Sigmoid colon (tissue), 7 donors: ENCODE measurements around the gene FUT8. TPM values are rescaled to one million over a fixed set of nuclear protein-coding genes. Genes with fewer than 3 reads are reported as not detected.

Source experiments
- DNase-seq: peaks from one replicate; pipeline ENCODE4 v3.0.0-alpha.2; 2019
- H3K27ac ChIP-seq, 4 donors: fragments of 200-600 bp; sonication (generic); one replicate each; pipeline ENCODE4 v1.5.1; 2016 to 2019; ENCODE audit warnings: mild to moderate bottlenecking in 1 of 4
- H3K27me3 ChIP-seq, 3 donors: fragments of 200-600 bp; sonication (generic); one replicate each; pipeline ENCODE4 v1.5.1; 2019; ENCODE audit warnings: mild to moderate bottlenecking in 1 of 3
- H3K36me3 ChIP-seq, 4 donors: fragments of 200-600 bp; sonication (generic); one replicate each; pipeline ENCODE4 v1.5.1; 2016 to 2019
- H3K4me1 ChIP-seq, 4 donors: fragments of 200-600 bp; sonication (generic); one replicate each; pipeline ENCODE4 v1.5.1; 2017 to 2019
- H3K4me3 ChIP-seq, 4 donors: fragments of 200-600 bp; sonication (generic); one replicate each; pipeline ENCODE4 v1.5.1; 2017 to 2019; ENCODE audit warnings: mild to moderate bottlenecking in 2 of 4, moderate library complexity in 1 of 4
- H3K9me3 ChIP-seq, 4 donors: fragments of 200-600 bp in 3 of 4; sonication (generic) in 3 of 4; one replicate each; pipeline versions ENCODE4 v1.5.1 to v1.6.1; 2013 to 2019
- CTCF ChIP-seq, 4 experiments: fragments of 450-650 bp in 3 of 4; fragments of 200-600 bp in 1 of 4; IDR thresholded peaks; one replicate each; pipeline ENCODE4 v1.5.1; 2016 to 2019; ENCODE audit warnings: antibody characterized with exemption in 4 of 4, mild to moderate bottlenecking in 3 of 4, moderate library complexity in 2 of 4
- EP300 ChIP-seq, 4 donors: sonication (generic); formaldehyde crosslinking; IDR thresholded peaks; one replicate each; pipeline ENCODE4 v1.6.1; 2017; ENCODE audit warnings: antibody characterized with exemption in 4 of 4
- POLR2A ChIP-seq, 2 donors: fragments of 450-650 bp; IDR thresholded peaks; one replicate each; pipeline ENCODE4 v1.6.1; 2016; ENCODE audit warnings: antibody characterized with exemption in 2 of 2, mild to moderate bottlenecking in 2 of 2, moderate library complexity in 2 of 2
- POLR2AphosphoS5 ChIP-seq, 4 donors: sonication (generic); formaldehyde crosslinking; IDR thresholded peaks; one replicate each; pipeline ENCODE4 v1.6.1; 2017; ENCODE audit warnings: antibody characterized with exemption in 4 of 4
- WGBS, 2 donors: extraction: QIAGEN DNeasy Blood & Tissue Kit; methylation state at CpG; one replicate each; pipeline ENCODE4 v1.1.7; 2013; 5-methylcytosine and 5-hydroxymethylcytosine counted together
- intact Hi-C: fragments of 100-400 bp; cut with DNase I; formaldehyde crosslinking; loops from one replicate; pipeline ENCODE4 v1.15.1; 2023
- polyA plus RNA-seq, 3 donors: library from polyadenylated mRNA; stranded (reverse); fragments of 200-250 nt; gene quantifications; one replicate each; pipeline ENCODE4 v1.2.3, GENCODE V29; 2013
- total RNA-seq, 4 donors: library from RNA; depleted of rRNA; stranded (reverse); fragments of >200 nt; gene quantifications; one replicate each; pipeline ENCODE4 v1.1.0, GENCODE V29; 2016
- donor health status: healthy with polysubstance abuse.
- donor health status: Bipolar disorder and iron deficiency.
- donor health status: healthy.

FUT8 gene
- 10 to 100 TPM; 22.0 to 53.9 (median 33.0) TPM for total RNA-seq
- polyA plus RNA-seq, result 10 to 100 TPM in 1 of 3 donors, 1 to 10 TPM in 2; 2.5 to 17.4 (median 7.2) TPM

GRCh38 chr14:65412032-65412846 is at the start of gene FUT8:
FUT8 (plus strand) TSS chr14:65412730; CDS start chr14:65561564, 148,834 bp downstream.
- DNase-seq, result peak; percentile 98
- TF ChIP-seq POLR2AphosphoS5 (IDR thresholded peaks at IDR 0.05) (peak; percentile 48 to 91 (median 84)), POLR2A (IDR thresholded peaks at IDR 0.05) (peak in 1 of 2 donors; percentile 31), CTCF (IDR thresholded peaks at IDR 0.05) (peak; percentile 38 to 56 (median 42)), EP300 (IDR thresholded peaks at IDR 0.05) (peak in 1 of 4 donors; percentile 8)
- Histone ChIP-seq H3K4me1 (peaks cover 0 to 21% (median 10%) of the 10 kb centered on the region in 4 donors), H3K9me3 (no peaks in the 10 kb centered on the region), H3K36me3 (no peaks in the 10 kb centered on the region), H3K27me3 (no peaks in the 10 kb centered on the region), H3K27ac (peak within 1 kb of the TSS; percentile 92 to 96 (median 94)), H3K4me3 (peak within 1 kb of the TSS; percentile 66 to 93 (median 84))
- WGBS, 2 donors, result 0 to 1% methylated on average over 85 of the region's 85 CpGs
- intact Hi-C loops, result loop anchor here (1.0 to 5.0 kb wide), 8 partner anchors 190 to 1095 kb away; partner anchors contain the start of genes CHURC1, GPHN and MAX

- Histone ChIP-seq H3K27me3 (no peaks in the 10 kb centered on the region), H3K27ac (no peak overlapping the region), H3K4me1 (peaks cover 0 to under 1% (median 0%) of the 10 kb centered on the region in 4 donors), H3K4me3 (no peak overlapping the region), H3K9me3 (no peaks in the 10 kb centered on the region), H3K36me3 (no peaks in the 10 kb centered on the region)
- intact Hi-C loops, result no loop called here
- no peak for DNase-seq
- TF ChIP-seq POLR2AphosphoS5 (IDR thresholded peaks at IDR 0.05) (no peak), CTCF (IDR thresholded peaks at IDR 0.05) (no peak), POLR2A (IDR thresholded peaks at IDR 0.05) (no peak), EP300 (IDR thresholded peaks at IDR 0.05) (no peak)
- WGBS, 2 donors, result 88 to 93% methylated on average over 3 of the region's 3 CpGs
These were observed 45.5 kb upstream of the FUT8 start for GRCh38 chr14:65366802-65367565.

GRCh38 chr14:65369560-65369959 is 43.0 kb upstream of the FUT8 start:
- H3K36me3 ChIP-seq, result no peaks in the 10 kb centered on the region
- H3K4me1 ChIP-seq, result no peaks in the 10 kb centered on the region
- whole genome bisulfite sequencing, 2 donors, result 95% methylated on average over 1 of the region's 1 CpG
- TF ChIP-seq CTCF (IDR thresholded peaks at IDR 0.05) (no peak), EP300 (IDR thresholded peaks at IDR 0.05) (no peak), POLR2A (IDR thresholded peaks at IDR 0.05) (no peak), POLR2AphosphoS5 (IDR thresholded peaks at IDR 0.05) (no peak)
- no peak overlapping the region for H3K4me3 ChIP-seq
- no peak for DNase-seq
- H3K27ac ChIP-seq, result no peak overlapping the region
- intact Hi-C loops, result no loop called here
- H3K9me3 ChIP-seq, result no peaks in the 10 kb centered on the region
- peaks cover 0 to 9% (median 0%) of the 10 kb centered on the region in 3 donors for H3K27me3 ChIP-seq

GRCh38 chr14:65370801-65371248 is 41.7 kb upstream of the FUT8 start:
- no peak overlapping the region for H3K4me3 ChIP-seq
- no peak for DNase-seq
- no peak overlapping the region for H3K27ac ChIP-seq
- TF ChIP-seq EP300 (IDR thresholded peaks at IDR 0.05), result no peak
- no peak for TF ChIP-seq CTCF (IDR thresholded peaks at IDR 0.05)
- TF ChIP-seq POLR2AphosphoS5 (IDR thresholded peaks at IDR 0.05), result no peak
- TF ChIP-seq POLR2A (IDR thresholded peaks at IDR 0.05), result no peak
- WGBS, 2 donors, result 78 to 81% methylated on average over 7 of the region's 7 CpGs
- H3K9me3 ChIP-seq, result no peaks in the 10 kb centered on the region
- no peaks in the 10 kb centered on the region for H3K36me3 ChIP-seq
- intact Hi-C loops, result no loop called here
- H3K27me3 ChIP-seq, result peaks cover 0 to 9% (median 0%) of the 10 kb centered on the region in 3 donors
- H3K4me1 ChIP-seq, result no peaks in the 10 kb centered on the region
